GM19397 (cell line): ENCODE results near the gene ADRA2C.

ENCODE experiments used
- ATAC-seq: cut with Tn5 transposase; IDR thresholded peaks from one replicate; pipeline ENCODE4 v1.9.1; 2021; ENCODE audit warnings: mild to moderate bottlenecking, moderate library complexity; ENCODE audit not compliant: unreplicated experiment

Gene ADRA2C

DNA sequence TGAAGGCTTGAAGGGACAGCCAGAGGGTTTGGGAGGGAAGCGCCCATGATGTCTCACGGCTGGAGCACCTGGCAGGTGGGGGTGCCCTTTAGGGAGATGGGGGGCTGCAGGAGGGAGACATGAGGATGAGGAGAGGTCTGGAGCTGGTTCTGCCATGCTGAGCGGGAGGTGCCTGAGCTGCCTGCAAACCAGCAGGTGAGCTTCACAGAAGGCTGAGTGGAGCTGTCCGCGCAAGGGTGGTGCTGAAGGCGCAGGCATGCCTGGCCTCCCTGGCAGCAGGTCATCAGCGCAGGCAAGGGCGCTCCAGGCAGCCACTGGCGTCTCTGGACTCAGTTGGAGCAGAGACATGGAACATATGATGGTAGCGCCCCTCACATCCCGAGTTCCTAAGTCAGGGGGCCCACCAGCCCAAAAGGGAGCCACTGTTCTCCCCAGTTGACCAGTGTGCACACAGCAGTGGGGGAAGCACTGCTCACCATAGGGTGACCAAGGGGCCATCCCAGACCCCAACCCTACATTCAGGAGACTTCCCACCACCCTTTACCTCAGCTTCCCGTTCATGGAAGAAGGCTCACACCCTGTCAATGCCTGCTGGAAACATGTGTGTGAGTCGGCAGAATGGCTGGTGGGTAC, 25.8 kb downstream of the ADRA2C start:
- no peak for ATAC-seq

DNA sequence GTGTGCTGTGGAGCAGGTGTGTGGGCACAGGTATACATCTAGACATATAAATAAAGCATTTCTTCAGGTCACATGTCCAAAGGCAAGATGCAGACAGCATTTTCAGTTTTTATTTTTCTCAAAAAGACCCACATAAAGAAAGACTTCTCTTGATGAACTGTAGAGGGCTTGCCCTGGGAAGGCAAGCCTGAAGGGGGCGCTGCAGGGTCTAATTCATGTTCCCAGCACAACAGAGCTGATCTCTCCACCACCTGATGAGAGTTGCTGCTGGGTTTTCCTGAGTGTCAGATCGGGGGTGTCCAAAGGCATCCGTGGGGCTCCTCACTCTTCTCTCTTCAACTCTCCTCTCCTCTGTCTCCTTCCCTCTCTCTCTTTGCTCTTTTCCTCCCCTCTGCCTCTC, 26.6 kb downstream of the ADRA2C start:
- no peak for ATAC-seq

DNA sequence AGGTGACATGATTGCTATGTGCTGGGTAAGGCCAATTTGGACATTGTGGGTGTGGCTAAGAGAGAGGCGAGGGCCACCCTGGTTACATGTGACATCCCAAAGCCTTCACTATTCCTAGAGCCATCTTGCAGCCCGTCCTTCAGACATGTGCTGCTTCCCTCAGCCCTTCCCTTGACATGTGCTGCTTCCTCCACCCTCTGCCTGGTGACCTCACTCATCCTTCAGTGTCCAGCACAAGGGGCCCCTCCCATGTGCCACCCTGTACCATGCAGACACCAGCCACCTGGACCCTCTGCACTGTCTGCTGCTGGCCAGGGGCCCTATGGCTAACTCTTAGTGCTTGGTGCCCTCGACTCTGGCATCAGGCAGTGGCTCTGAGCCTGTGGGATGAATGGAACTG, 27.4 kb downstream of the ADRA2C start:
- no peak for ATAC-seq

DNA sequence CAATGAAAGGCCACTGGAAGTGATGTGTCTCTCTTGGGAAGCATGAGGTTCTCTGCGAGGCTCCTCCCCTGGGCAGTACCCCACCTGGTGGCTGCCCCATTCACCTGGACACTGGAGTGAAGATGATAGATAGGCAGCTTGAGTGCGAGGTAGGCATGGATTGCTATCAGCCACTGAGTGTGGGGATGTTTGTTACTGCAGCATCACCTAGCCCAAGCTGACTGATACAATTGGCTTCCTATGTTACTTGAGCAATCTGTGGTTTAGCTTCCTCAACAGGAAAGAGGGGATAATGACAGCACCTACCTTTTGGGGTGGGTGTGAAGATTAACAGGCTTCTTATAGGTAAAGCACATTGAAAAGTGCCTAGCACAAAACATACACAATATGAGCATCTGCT, 30.8 kb downstream of the ADRA2C start:
- no peak for ATAC-seq

DNA sequence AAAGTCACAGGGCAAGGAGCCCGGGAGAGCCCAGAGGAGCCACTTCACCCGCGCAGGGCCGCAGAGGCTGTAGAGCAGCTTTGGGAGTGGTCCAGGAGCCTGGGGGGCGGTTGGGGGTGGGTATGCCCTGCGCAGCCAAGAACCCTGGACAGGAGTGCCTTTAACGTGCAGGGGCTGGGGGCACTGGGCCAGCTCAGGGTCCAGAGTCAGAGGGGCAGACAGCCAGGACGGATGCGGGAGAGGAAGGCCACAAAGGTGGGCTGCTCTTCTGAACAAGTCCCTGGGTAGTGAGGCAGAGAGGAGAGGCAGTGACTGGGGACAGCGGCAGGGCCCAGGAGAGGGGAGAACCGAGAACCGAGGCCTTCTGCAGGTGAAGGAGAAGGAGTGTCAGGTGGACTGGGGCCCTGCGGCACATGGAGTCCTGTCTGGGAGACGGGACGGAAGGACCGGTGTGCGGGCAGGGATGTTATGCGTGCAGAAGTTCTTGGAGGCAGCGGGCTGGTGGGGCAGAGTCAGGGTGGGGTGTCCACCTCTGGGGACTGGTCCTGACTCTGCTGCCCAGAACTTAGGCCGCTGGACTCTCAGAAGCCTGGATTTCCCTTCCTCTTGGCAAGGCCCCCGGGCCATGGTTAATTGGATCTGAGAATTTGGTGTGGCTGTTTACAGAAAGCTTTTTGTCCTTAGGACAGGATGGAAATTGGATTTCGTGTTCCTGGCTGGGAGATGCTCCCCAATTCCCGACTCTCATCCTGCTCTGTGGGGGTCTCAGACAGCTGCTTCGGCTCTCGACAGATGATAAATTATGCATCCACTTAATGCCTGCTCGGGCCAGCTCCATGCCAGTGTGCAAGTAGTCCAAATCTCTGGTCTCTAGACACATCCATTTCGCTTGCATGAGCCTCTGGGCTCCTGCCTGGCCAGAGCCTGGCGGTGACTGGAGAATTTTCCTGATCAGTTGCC, 31.9 kb downstream of the ADRA2C start:
- no peak for ATAC-seq

DNA sequence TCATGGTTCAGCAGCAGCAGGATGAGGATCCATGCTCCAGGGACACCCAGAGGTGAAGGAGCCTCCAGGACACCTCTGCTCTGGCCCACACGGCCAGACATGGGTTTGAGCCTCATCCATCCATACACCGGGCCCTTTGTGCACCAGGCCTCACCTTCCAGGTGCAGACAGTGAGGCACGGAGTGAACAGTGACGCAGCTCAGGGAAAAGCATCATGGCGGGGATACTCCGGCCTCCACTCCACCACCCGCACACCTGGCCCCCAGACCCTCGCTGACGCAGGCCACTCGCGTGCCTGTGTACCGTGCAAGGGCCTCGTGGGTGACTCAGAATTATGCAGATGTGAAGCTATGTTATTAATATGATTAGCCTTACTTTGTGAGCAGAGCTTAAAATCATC, 33.3 kb downstream of the ADRA2C start:
- no peak for ATAC-seq

DNA sequence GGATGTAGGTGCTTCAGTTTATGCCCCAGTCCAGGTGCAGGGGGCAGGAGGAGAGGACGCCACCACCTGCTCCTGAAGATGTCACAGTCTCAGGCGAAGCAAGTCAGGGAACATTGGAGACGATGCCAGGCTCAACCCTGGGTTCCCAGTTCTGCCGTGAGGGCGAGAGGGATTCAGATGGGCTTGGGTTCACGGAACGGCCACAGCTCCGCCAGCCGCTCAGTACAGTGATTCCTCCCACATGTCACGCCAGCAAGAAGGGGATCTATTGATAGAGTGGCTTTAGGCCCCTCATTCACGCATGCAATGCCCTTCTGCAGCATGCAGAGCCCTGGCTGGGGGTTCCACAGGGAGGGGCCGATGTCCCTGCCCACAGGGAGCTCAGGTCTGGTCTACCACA, 34.2 kb downstream of the ADRA2C start:
- ATAC-seq, result no peak

DNA sequence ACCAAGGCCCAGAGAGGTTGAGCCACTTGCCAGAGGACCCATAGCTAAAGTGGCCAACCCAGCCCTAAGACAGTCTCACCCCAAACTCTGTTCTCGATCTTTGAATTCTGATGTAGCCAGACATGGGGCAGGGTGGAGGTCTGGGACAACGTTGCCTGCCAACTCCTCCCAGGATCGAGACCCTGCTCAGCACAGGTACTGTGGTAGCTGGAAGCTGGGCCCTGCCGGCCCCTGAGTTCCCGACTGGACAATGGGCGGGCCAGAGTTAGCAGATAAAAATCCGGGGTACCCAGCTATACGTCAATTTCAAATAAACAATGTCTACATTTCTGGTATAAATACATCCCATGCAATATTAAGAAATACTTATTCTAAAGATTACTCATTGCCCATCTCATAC, 35.3 kb downstream of the ADRA2C start:
- ATAC-seq, result no peak

DNA sequence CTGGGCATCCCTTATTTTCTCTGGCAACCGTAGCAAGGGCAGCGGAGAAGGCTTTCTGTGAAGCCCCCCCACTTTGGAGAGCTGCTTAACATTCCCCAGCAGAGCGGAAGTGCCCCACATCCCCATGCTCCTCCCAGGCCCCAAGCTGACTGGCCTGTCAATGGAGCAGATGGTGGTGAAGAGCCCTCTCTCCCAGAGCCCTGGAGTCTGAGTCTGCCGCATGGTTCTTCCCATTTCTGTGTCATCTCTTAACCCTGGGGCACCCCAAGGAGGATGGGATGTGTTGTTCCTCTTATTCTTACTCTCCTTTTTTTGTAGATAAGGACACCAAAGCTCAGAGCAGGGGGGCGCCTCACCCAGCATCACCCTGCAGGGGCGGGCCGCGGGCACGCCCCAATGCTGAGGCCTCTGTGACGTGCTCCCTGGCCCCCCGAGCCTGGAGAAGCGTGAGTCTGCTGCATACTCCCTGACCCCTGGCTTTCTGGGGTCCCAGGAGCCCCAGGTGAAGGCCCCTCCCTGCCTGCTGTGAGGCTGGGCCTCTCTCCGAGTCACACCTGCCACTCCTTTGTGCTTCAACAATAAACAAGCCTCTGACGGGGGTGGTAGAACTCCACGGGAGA, 35.9 kb downstream of the ADRA2C start:
- ATAC-seq, result no peak

DNA sequence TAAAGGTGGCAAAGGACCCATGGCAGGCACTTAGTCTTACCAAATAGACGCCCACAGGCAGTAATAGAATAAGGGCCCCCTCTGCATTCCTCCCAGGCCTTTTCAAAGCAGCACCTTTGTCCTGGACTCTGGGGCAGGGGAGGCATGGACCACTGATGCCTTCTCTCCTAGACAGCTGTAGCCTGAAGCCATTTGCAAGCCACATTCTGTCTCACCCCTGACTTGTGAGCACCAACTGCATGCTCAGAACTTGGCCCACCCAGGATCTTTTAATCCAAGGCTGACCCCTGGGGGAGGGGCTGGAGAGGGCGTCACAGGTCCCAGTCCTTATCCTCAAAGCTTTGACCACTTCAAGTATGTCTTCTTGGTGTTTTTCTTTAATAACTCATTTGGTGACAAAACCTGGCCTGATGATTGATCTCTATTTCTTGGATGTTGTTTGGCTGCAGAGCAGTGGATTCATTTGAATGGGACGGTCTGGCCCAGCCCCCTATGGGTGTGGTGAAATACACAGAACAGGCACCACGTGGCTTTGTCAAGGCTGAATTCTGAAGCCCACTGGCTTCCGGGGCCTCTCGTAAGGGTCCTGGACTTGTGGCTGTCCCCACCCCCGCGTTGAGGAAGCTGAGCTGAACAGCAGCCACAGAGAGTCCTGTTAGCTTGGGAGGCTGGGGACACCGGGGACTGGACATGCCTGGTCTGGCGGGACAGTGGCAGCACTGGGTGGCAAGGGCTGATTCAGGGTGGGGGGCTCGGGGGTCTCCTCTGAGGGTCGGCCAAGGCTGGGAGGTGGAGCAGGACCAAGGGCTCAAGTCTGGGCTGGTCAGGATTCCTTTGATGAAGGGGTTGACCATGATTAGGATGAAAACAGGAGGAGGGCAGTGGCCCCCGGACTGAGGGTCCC, 36.6 kb downstream of the ADRA2C start:
- no peak for ATAC-seq

DNA sequence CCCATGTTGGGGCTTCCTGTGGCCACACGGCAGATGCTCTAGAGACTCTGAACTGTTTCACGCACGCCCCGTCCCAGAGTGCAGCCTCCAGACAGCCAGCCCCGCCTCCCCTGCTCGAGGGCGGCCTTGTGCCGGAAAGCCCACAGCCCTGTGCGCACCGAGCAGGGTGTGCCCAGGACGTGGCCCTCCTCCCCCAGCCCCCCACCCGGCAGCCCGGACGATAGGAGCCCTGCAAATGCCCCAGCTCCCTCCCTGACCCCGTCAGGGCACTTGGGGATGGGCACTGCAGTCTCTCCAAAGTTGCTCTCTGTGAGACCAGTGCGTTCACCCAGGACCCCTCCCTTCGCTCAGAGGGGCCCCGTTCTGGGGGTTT, 37.3 kb downstream of the ADRA2C start:
- ATAC-seq, result no peak

DNA sequence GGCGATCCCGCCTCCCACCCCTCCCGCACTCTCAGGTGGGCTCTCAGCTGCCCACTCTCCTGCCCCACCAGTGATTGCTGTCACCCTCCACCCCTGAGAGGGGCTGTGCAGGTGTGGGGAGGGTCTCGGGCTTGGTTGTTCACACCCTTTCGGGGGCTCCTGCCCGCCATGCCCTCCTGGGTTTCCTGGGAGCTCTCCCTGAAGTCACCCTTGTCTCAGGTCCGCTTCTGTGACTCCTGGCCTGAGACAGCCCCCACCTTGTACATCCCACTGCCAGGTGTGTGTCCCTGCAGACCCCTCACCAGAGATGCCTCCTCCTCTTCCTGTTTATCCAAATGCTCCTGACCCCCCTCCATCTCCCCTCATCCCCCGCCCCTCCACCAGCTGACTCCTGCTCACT, 37.8 kb downstream of the ADRA2C start:
- no peak for ATAC-seq

DNA sequence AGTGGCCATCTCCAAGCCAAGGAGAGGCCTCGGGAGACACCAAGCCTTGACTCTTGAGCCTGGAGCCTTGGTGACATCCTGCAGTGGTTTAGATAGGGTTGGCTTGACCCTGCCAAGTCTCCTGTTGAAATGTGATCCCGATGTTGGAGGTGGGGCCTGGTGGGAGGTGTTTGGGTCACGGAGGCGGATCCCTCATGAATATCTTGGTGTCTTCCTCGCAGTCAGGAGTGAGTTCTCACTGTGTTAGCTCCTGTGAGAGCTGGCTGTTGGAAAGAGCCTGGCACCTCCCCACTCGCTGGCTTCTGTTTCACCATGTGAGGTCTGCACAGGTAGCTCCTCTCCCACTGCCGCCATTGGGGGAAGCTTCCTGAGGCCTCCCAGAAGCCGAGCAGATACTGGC, 38.8 kb downstream of the ADRA2C start:
- ATAC-seq, result no peak

DNA sequence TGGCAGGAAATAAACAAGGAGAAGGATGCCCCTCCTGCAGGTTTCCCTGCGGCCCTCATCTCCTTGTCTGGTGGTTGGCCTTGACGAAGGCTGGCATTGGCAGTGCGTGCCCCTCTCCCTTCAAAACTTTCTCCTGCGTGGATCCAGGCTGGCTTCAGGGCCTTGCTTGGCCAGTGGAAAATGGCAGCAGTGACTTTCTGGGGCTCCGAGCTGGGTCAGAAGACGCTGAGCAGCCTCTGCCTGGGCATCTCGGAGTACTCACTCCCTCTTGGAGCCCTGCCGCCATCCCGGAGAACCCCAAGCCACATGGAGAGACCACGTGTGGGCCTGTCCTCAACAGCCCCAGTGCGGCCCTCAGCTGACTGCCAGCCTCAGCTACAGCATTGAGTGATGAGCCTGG, 39.5 kb downstream of the ADRA2C start:
- ATAC-seq, result no peak

DNA sequence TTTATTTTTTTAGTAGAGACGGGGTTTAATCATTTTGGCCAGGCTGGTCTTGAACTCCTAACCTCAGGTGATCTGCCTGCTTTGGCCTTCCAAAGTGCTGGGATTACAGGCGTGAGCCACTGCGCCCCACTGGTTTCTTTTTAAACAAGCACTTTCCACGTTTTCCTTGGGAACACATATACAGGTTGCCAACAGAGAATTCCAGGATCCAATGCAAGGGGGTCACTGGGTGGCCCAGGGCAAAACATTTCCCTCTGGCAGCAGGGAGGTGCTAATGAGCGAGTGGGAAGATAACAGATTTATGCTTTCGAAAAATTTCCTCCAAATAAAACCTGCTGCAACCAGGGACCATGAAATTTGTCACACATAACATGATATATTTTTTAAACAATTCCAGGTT, 41.1 kb downstream of the ADRA2C start:
- ATAC-seq, result no peak

DNA sequence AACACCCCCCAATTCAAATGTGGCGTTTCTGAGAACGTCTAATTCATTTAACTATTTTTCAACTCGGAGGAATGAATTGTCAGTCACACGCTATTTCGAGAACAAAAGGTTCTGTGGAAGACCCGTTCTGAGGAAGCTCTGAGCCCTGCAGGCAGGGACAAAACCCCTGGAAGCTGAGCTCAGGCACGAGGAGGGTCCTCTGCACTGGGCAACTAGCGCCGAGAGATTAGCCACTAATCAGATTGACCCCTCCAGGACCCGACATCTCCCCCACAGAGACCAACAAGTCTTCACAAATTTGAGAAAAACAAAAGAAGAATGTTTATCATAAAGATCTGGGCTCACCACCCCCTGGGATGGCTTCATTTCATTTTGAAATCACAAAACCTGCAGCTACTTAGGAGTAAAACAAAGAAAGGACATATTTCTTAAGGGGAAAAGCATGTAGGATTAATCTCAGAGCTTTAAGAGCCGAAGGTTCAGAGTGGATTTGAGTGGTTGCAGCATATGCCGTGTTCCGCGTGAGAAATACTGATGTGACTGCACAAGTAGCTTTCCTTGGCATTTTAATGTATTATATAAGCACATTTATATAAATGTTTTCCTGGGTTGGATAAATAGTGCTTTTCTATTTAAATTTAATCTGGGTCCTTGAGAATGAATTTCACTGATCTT, 41.8 kb downstream of the ADRA2C start:
- ATAC-seq, result no peak

DNA sequence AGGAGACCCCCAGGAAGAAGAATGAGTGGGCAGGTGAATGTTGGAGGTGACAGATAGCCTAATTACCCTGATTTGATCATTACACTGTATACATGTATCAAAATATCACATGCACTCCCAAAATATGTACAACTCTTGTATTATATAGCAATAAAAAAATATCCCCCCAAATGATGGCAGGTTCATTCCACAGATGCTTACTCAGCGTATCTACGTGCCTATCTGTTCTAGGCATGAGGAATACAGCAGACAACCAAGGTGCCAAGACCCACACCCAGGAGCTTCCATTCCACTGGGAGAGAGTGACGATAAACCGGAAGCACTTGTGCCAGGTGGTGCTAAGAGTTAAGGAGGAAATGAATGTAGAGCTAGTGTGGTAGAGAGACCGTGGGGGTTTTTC, 42.4 kb downstream of the ADRA2C start:
- no peak for ATAC-seq

DNA sequence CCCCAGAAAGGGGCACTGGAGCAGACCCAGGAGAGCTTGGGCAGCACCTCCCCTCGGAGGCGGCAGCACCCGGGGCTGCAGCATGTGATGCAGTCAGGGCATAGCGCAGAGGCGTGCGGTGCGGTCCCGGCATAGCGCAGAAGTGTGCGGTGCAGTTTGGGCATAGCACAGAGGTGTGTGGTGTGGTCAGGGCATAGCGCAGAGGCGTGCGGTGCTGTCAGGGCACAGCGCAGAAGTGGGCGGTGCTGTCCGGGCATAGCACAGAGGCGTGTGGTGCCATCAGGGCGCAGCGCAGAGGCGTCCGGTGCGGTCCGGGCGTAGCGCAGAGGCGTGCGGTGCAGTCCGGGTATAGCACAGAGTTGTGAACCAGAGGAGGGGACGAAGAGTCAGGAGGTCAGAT, 42.8 kb downstream of the ADRA2C start:
- no peak for ATAC-seq

DNA sequence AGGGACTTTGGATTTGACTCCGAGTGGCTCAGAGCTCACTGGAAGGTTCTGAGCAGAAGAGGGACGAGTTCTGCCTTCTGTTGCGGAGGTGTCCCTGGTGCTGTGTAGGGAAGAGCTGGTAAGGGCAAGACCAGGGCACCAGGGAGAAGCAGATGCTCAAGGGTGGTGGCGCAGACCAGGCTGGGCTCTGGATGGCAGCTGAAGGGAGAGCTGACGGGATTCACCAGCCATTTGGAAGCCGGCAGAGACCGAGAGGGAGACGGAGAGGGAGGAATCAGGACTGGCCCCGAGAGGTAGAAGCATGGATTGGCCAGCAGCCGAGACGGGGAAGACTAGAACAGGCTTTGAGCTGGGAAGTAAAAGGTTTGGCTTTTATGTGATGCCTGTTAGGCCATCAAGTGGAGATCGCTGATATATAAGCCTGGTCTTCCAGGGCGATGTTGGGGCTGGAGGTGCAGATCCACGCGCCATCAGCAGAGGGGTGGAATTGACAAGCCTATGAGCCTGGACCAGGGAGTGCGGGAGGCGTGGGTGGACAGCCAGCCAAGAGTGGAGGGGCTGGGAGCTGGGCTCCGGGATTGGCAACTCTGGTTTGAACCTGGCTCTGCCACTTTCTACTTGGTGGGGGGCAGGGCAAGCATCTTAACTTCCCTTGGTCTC, 43.4 kb downstream of the ADRA2C start:
- ATAC-seq, result no peak

DNA sequence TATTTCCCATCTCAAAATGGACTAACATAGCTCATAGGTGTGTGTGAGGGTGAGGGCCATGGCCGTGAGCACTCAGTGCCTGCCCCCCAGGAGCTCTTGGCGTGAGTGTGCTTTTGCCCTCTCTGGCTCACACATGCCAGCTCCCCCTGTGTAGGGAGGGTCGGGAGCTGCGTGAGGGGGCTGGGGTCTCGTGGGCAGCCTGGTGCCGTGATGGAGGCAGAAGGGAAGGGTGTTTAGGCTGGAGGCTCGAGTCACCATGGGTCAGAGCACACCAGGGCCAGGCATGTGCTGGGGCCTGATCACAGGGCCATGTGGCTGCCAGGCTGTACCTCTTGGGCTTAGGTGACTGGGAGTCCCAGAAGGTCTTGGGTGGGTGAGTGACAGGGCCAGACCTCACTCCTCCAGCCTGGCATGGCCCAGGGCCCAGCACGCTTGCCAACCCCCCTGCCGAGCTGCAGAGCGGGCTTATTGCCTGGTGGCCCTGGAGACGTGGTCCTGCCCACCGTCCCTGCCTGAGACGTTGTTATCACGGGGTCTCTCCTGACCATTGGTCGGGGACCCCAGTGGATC, 44.0 kb downstream of the ADRA2C start:
- no peak for ATAC-seq
